ENCODE results near the gene ITGB6. TPM values are rescaled to one million over a fixed set of nuclear protein-coding genes. Genes with fewer than 3 reads are reported as not detected.

ITGB6 gene, protein sequence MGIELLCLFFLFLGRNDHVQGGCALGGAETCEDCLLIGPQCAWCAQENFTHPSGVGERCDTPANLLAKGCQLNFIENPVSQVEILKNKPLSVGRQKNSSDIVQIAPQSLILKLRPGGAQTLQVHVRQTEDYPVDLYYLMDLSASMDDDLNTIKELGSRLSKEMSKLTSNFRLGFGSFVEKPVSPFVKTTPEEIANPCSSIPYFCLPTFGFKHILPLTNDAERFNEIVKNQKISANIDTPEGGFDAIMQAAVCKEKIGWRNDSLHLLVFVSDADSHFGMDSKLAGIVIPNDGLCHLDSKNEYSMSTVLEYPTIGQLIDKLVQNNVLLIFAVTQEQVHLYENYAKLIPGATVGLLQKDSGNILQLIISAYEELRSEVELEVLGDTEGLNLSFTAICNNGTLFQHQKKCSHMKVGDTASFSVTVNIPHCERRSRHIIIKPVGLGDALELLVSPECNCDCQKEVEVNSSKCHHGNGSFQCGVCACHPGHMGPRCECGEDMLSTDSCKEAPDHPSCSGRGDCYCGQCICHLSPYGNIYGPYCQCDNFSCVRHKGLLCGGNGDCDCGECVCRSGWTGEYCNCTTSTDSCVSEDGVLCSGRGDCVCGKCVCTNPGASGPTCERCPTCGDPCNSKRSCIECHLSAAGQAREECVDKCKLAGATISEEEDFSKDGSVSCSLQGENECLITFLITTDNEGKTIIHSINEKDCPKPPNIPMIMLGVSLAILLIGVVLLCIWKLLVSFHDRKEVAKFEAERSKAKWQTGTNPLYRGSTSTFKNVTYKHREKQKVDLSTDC
- total RNA-seq (2022; extraction: Qiagen RNA extraction; ENCODE audit: low read depth): 0.62 to 1.5 TPM (median 1.1 TPM) in 5 replicates

GRCh38 chr2:160199683-160200389 is at the start of gene ITGB6:
TSS of gene ITGB6 (minus strand) at chr2:160200272. CDS start at chr2:160200063, 209 bp downstream.

DNA sequence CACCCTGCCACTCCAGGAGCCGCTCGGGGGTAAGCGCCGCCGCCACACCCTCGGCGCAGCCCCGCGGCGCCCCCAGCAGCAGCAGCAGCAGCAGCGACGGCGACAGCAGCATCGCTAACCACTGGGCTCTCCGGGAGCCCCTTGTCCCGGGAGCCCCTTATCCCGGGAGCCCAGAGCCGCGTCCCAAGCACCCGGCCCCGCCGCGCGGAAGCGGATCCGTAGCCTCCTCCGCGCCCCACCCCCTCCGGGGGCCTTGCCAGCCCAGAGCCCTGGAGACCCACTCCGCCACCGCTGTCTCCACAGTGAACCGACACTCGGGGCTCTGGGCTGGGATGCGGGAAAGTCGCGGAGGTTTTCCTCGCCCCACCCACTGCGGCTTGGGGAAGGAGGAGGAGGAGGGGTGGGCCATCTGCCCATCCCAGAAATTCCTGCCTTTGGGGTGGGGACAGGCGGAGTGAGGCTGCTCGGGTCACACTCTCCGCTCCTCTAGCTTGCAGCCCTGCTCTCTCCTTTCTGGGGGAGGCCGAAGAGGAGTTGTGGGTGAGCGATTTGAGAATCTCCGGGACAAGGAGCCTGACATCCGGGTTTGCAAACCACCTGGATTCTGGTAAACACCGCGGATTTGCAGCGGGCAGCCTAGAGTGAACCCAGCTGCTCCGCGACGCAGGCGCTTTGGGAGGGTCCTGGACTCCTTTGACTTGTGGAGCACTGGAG is 137.6 kb downstream of the ITGB6 start, which contains the start of gene PLA2R1:
Gene PLA2R1 (minus strand): TSS at position 324 of the 714 bp plus-strand sequence. CDS start 212 bp downstream, at position 112.

Other genes with a start within 250 kb of the ITGB6 start
- gene PLA2R1, start 137.7 kb downstream of the ITGB6 start, total RNA-seq (2022; extraction: Qiagen RNA extraction; ENCODE audit: low read depth): 1.4 to 2.9 TPM (median 2.6 TPM) in 5 replicates

Data from A549 treated with RU486 at 1 μM for 4 hours (cell line).